Measurements from ENCODE around the gene EPS8L1. TPM values are rescaled to one million over a fixed set of nuclear protein-coding genes. Genes with fewer than 3 reads are reported as not detected.

EPS8L1 gene
- total and polyA plus RNA-seq, 2 of the 4 experiments (the other 2 are of a cell fraction): 0.90 to 2.9 TPM

DNA sequence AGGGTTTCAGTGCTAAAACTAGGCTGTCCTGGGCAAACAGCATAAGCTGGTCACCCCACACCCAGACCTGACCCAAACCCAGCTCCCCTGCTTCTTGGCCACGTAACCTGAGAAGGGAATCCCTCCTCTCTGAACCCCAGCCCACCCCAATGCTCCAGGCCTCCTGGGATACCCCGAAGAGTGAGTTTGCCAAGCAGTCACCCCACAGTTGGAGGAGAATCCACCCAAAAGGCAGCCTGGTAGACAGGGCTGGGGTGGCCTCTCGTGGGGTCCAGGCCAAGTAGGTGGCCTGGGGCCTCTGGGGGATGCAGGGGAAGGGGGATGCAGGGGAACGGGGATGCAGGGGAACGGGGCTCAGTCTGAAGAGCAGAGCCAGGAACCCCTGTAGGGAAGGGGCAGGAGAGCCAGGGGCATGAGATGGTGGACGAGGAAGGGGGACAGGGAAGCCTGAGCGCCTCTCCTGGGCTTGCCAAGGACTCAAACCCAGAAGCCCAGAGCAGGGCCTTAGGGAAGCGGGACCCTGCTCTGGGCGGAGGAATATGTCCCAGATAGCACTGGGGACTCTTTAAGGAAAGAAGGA is 39.0 kb downstream of the EPS8L1 start:
- no peak overlapping the region for H3K18ac ChIP-seq (ENCODE audit: low read depth, low read length)
- H3K14ac ChIP-seq (replicated peaks; ENCODE audit: low read depth, low read length): no peak overlapping the region
- H4K5ac ChIP-seq (ENCODE audit: low read depth, low read length): no peak overlapping the region
- no peak overlapping the region for H3K4ac ChIP-seq (ENCODE audit: low read depth, low read length)
- H2AFZ ChIP-seq (replicated peaks; ENCODE audit: low read length, poor library complexity): no peak overlapping the region
- H2BK15ac ChIP-seq (ENCODE audit: low read depth, low read length): no peak overlapping the region
- H3K36me3 ChIP-seq (ENCODE audit: control insufficient read depth, insufficient read depth, low read length): peaks cover 12% of the 10 kb centered on the region; the same call in 1 of the 2 replicates
- ChIA-PET CTCF (no interaction called here), POLR2A (ENCODE audit: unreplicated experiment) (no interaction called here)
- no peak overlapping the region for H3K23ac ChIP-seq (ENCODE audit: low read depth, low read length)
- H4K8ac ChIP-seq (ENCODE audit: low read depth in 2 of 2, low read length in 2 of 2): no peak overlapping the region
- WGBS, 2 experiments (ENCODE audit: extremely low coverage in 2 of 2, insufficient read length in 1 of 2): 76% methylated on average over 3 of the region's 9 CpGs; no CpG with 5 or more reads in 1 of the 2 experiments
- no peak overlapping the region for H3K4me2 ChIP-seq (ENCODE audit: low read depth, low read length)
- no peaks in the 10 kb centered on the region for H3K9me3 ChIP-seq (ENCODE audit: control insufficient read depth, insufficient read depth, low read length)
- intact Hi-C loops (cut with micrococcal nuclease) (no loop called here), dilution Hi-C loops (cut with HindIII; ENCODE audit: low sequenced_read_pairs, unreplicated experiment) (no loop called here), in situ Hi-C loops (cut with MboI; ENCODE audit: low sequenced_read_pairs) (loop anchor here (25.0 kb wide), 1 partner anchor 523 kb away; the partner anchor contains the start of genes CCDC106, ZNF580 and ZNF581)
- no peak overlapping the region for H2BK20ac ChIP-seq (ENCODE audit: low read depth, low read length)
- no peak overlapping the region for H3K4me3 ChIP-seq (ENCODE audit: insufficient read depth, low read depth, low read length)
- H2BK120ac ChIP-seq (ENCODE audit: low read depth, low read length): no peak overlapping the region
- H2AK9ac ChIP-seq (replicated peaks; ENCODE audit: low read depth, low read length, poor library complexity): no peak overlapping the region
- TF ChIP-seq MAZ (IDR thresholded peaks at IDR 0.05; ENCODE audit: borderline replicate concordance, low read depth, low read length) (no peak), CEBPB (IDR thresholded peaks at IDR 0.05; ENCODE audit: low read depth, low read length) (no peak), RCOR1 (IDR thresholded peaks at IDR 0.05; ENCODE audit: insufficient replicate concordance, low read length) (no peak), MAFK (IDR thresholded peaks at IDR 0.05; ENCODE audit: low read depth, low read length) (no peak), NFE2L2 (IDR thresholded peaks at IDR 0.05; ENCODE audit: low read depth, low read length) (no peak), SMC3 (IDR thresholded peaks at IDR 0.05; ENCODE audit: low read depth, low read length) (no peak), BHLHE40 (IDR thresholded peaks at IDR 0.05; ENCODE audit: low read depth, low read length) (no peak), RAD21 (IDR thresholded peaks at IDR 0.05; ENCODE audit: low read length) (no peak), MXI1 (IDR thresholded peaks at IDR 0.05; ENCODE audit: borderline replicate concordance, low read depth, low read length) (no peak), CHD1 (IDR thresholded peaks at IDR 0.05; ENCODE audit: low read depth, low read length) (no peak), RFX5 (IDR thresholded peaks at IDR 0.05; ENCODE audit: low read depth, low read length) (no peak), FOS (IDR thresholded peaks at IDR 0.05; ENCODE audit: low read depth, low read length) (no peak)
- TF ChIP-seq, protein P1, sequence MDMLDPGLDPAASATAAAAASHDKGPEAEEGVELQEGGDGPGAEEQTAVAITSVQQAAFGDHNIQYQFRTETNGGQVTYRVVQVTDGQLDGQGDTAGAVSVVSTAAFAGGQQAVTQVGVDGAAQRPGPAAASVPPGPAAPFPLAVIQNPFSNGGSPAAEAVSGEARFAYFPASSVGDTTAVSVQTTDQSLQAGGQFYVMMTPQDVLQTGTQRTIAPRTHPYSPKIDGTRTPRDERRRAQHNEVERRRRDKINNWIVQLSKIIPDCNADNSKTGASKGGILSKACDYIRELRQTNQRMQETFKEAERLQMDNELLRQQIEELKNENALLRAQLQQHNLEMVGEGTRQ (IDR thresholded peaks at IDR 0.05; ENCODE audit: low read depth, low read length): no peak
- TF ChIP-seq, protein P2, sequence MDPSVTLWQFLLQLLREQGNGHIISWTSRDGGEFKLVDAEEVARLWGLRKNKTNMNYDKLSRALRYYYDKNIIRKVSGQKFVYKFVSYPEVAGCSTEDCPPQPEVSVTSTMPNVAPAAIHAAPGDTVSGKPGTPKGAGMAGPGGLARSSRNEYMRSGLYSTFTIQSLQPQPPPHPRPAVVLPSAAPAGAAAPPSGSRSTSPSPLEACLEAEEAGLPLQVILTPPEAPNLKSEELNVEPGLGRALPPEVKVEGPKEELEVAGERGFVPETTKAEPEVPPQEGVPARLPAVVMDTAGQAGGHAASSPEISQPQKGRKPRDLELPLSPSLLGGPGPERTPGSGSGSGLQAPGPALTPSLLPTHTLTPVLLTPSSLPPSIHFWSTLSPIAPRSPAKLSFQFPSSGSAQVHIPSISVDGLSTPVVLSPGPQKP (IDR thresholded peaks at IDR 0.05; ENCODE audit: borderline replicate concordance, low read depth, low read length): no peak
- H3K9me1 ChIP-seq (ENCODE audit: insufficient read depth, low read length): peaks cover 4% of the 10 kb centered on the region; the same call in 1 of the 2 replicates
- no peak overlapping the region for H3K27ac ChIP-seq (ENCODE audit: insufficient read depth, low read length)
- no peak overlapping the region for H3K9ac ChIP-seq (ENCODE audit: low read depth, low read length)
- peaks cover 13% of the 10 kb centered on the region for H3K4me1 ChIP-seq (ENCODE audit: control insufficient read depth, insufficient read depth, low read length)
- BruUV-seq (replicated peaks): no TSS peak
- H3K56ac ChIP-seq (ENCODE audit: extremely low read depth, insufficient read depth, low read length): no peak overlapping the region
- no peak overlapping the region for H4K91ac ChIP-seq (ENCODE audit: insufficient read depth, low read depth, low read length)
- H2AK5ac ChIP-seq (ENCODE audit: low read depth, low read length): no peak overlapping the region
- ATAC-seq (ENCODE audit: low read depth) (no peak), DNase-seq (no peak)
- peaks cover 15 to 55% of the 10 kb centered on the region in 2 experiments; a peak in 3 of 4 replicates for H3K79me1 ChIP-seq (ENCODE audit: low read depth in 1 of 2, low read length in 2 of 2)
- peaks cover 63% of the 10 kb centered on the region for H4K20me1 ChIP-seq (ENCODE audit: insufficient read depth, low read length)
- H2BK5ac ChIP-seq (ENCODE audit: low read depth, low read length, poor library complexity, severe bottlenecking): no peak overlapping the region
- no peaks in the 10 kb centered on the region for H3K27me3 ChIP-seq (ENCODE audit: control insufficient read depth, insufficient read depth, low read length)
